ENCODE results near the gene UNC79.

DNA sequence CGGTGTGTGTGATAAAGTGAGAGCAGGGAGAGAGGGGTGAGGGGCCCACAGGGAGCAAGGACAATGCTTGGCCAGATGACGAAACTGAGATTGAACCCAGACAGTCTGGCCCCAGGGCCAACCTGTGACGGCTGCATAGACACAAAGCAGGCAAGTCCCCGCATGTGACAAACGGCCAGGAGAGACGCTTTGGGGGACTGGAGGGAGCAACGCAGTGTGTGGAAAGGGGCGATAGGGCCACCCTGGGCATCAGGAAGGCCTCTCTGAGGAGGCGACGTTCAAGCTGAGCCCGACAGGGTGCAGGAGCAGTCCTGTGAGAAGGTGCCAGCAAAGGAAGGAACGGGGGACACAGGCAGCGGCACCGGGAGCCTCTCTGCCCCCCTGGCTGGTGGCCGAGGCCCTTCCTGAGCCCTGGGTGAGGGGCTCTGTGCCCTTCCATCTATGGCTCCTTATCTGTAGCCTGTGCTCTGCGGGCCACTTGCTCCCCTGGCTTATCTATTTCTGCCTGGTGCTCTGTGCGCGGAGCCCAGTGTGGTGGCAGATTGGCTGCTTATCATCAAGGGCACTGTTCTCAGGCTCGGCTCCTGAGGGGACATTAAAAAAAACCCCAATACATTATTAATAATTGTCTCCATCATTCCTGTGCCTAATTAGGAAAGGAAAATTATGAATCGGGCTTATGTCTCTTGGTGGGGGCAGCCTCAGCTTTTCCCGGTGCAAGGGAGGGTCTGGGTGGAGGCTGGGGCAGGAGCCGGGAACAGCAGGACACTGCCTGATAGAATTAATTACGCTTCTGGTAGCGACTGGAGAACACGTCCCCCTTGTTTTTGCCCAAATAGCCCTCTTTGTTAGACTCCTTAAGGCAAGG, 317.7 kb downstream of the UNC79 start:
- no peak for TF ChIP-seq POLR2A (IDR thresholded peaks at IDR 0.05)
- TF ChIP-seq, protein P1, sequence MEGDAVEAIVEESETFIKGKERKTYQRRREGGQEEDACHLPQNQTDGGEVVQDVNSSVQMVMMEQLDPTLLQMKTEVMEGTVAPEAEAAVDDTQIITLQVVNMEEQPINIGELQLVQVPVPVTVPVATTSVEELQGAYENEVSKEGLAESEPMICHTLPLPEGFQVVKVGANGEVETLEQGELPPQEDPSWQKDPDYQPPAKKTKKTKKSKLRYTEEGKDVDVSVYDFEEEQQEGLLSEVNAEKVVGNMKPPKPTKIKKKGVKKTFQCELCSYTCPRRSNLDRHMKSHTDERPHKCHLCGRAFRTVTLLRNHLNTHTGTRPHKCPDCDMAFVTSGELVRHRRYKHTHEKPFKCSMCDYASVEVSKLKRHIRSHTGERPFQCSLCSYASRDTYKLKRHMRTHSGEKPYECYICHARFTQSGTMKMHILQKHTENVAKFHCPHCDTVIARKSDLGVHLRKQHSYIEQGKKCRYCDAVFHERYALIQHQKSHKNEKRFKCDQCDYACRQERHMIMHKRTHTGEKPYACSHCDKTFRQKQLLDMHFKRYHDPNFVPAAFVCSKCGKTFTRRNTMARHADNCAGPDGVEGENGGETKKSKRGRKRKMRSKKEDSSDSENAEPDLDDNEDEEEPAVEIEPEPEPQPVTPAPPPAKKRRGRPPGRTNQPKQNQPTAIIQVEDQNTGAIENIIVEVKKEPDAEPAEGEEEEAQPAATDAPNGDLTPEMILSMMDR (IDR thresholded peaks at IDR 0.05): no peak

All from thyroid gland (tissue), 4 donors.